Stomach (tissue), 4 donors: Measurements from ENCODE around the gene FOXN3.

Experiments used
- CTCF ChIP-seq, 7 experiments: fragments of 450-650 bp in 4 of 7; fragments of 200-600 bp in 3 of 7; sonication (generic) in 3 of 7; IDR thresholded peaks; one replicate each; pipeline ENCODE4 v1.5.1; 2016 to 2019; ENCODE audit warnings: antibody characterized with exemption in 7 of 7, control low read depth in 2 of 7, mild to moderate bottlenecking in 1 of 7
- EP300 ChIP-seq: sonication (generic); formaldehyde crosslinking; IDR thresholded peaks from one replicate; pipeline ENCODE4 v1.6.1; 2017; ENCODE audit warnings: antibody characterized with exemption
- POLR2A ChIP-seq, 4 donors: fragments of 450-650 bp; IDR thresholded peaks; one replicate each; pipeline ENCODE4 v1.6.1; 2016; ENCODE audit warnings: antibody characterized with exemption in 4 of 4, control low read depth in 2 of 4, mild to moderate bottlenecking in 1 of 4, moderate library complexity in 1 of 4
- POLR2AphosphoS5 ChIP-seq, 3 donors: sonication (generic); formaldehyde crosslinking; IDR thresholded peaks; one replicate each; pipeline ENCODE4 v1.6.1; 2016; ENCODE audit warnings: antibody characterized with exemption in 3 of 3

- no peak for TF ChIP-seq CTCF (IDR thresholded peaks at IDR 0.05)
- no peak for TF ChIP-seq EP300
- no peak for TF ChIP-seq POLR2AphosphoS5 (IDR thresholded peaks at IDR 0.05)
- TF ChIP-seq POLR2A (IDR thresholded peaks at IDR 0.05), result no peak
These were observed 291.8 kb downstream of the FOXN3 start for GRCh38 chr14:89125216-89125615.
